Transverse colon (tissue), 4 donors: ENCODE measurements around the gene XRCC5. TPM values are rescaled to one million over a fixed set of nuclear protein-coding genes. Genes with fewer than 3 reads are reported as not detected.

Experiments
- DNase-seq: peaks from one replicate; pipeline ENCODE4 v3.0.0-alpha.2; 2019
- H3K27ac ChIP-seq, 4 donors: fragments of 200-600 bp; sonication (generic); 2 replicates each; pipeline ENCODE4 v1.5.1; 2016 to 2018; ENCODE audit warnings: inconsistent platforms in 4 of 4
- H3K27me3 ChIP-seq: fragments of 200-600 bp; sonication (generic); 2 replicates; pipeline ENCODE4 v1.5.1; 2017; ENCODE audit warnings: inconsistent platforms
- H3K36me3 ChIP-seq, 4 donors: fragments of 200-600 bp; sonication (generic); 2 replicates each; pipeline ENCODE4 v1.5.1; 2017 to 2019; ENCODE audit warnings: inconsistent platforms in 4 of 4
- H3K4me1 ChIP-seq, 4 donors: fragments of 200-600 bp; sonication (generic); 2 replicates each; pipeline ENCODE4 v1.5.1; 2017 to 2020; ENCODE audit warnings: inconsistent platforms in 4 of 4
- H3K4me3 ChIP-seq, 4 donors: fragments of 200-600 bp; sonication (generic); 1 replicate in 1 of 4; 2 replicates in 3 of 4; pipeline versions ENCODE4 v1.5.1 to v1.6.1; 2017 to 2019; ENCODE audit warnings: inconsistent platforms in 4 of 4
- H3K9me3 ChIP-seq, 2 donors: fragments of 200-600 bp; sonication (generic); 2 replicates each; pipeline ENCODE4 v1.5.1; 2017 to 2019; ENCODE audit warnings: inconsistent platforms in 2 of 2
- EP300 ChIP-seq: sonication (generic); formaldehyde crosslinking; IDR thresholded peaks from one replicate; pipeline ENCODE4 v1.6.1; 2017; ENCODE audit warnings: antibody characterized with exemption, low read depth
- POLR2A ChIP-seq: fragments of 450-650 bp; IDR thresholded peaks from one replicate; pipeline ENCODE4 v1.6.1; 2016; ENCODE audit warnings: antibody characterized with exemption, mild to moderate bottlenecking, moderate library complexity
- POLR2AphosphoS5 ChIP-seq, 3 donors: sonication (generic); formaldehyde crosslinking; IDR thresholded peaks; one replicate each; pipeline ENCODE4 v1.6.1; 2016; ENCODE audit warnings: antibody characterized with exemption in 3 of 3
- WGBS, 2 donors: methylation state at CpG; one replicate each; pipeline ENCODE4 v1.1.5; 2018; ENCODE audit warnings: low coverage in 1 of 2; 5-methylcytosine and 5-hydroxymethylcytosine counted together
- in situ Hi-C, 4 donors: fragments of 200-750 bp; cut with MboI; loops; one replicate each; pipeline versions ENCODE4 v1.15.0 to v1.15.1; 2017; ENCODE audit warnings: low sequenced_read_pairs in 3 of 4, low pct_ligation_motif_present in 1 of 4, low pct_unique_long_range_greater_than_20kb in 1 of 4
- intact Hi-C: fragments of 100-400 bp; cut with DNase I; formaldehyde crosslinking; loops from one replicate; pipeline ENCODE4 v1.15.1; 2023; ENCODE audit warnings: low total_unique reads
- total RNA-seq, 4 donors: library from RNA; depleted of rRNA; stranded (reverse); fragments of >200 nt; gene quantifications; one replicate each; pipeline ENCODE4 v1.1.0, GENCODE V29; 2016
- TF ChIP-seq, protein P1 (sequence below), 5 experiments: fragments of 200-600 bp in 3 of 5; fragments of 450-650 bp in 2 of 5; sonication (generic) in 3 of 5; IDR thresholded peaks; 1 replicate in 2 of 5; 2 replicates in 3 of 5; pipeline ENCODE4 v1.5.1; 2016 to 2017; ENCODE audit warnings: antibody characterized with exemption in 5 of 5, inconsistent platforms in 3 of 5, mild to moderate bottlenecking in 2 of 5, moderate library complexity in 1 of 5

XRCC5 gene
- total RNA-seq, 4 donors from 2014 or later = 75.6 to 120 (median 101) TPM

DNA sequence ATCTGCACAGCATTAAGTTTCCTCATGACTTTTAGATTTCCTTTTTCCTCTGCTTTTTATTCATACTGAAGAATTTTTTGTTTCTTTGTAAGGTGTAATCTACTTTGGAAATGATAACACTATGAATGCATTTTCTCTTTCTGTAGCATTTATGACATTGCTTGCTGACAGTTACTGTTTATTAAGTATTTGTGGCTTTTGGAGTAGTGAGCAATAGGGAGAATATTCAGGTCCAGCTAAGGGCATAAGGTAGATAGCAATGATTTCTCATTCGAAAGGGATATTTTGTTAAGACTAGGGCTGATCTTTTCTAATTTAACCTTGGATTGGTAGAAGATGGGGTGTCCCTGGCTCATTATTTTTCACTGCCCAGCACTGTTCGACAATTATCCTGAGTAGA lies 80.3 kb downstream of the XRCC5 start:
- intact Hi-C loops (no loop called here), in situ Hi-C loops (no loop called here)
- no peak overlapping the region for H3K27ac ChIP-seq
- peaks cover 0 to 18% (median 5%) of the 10 kb centered on the region in 4 donors for H3K4me1 ChIP-seq
- H3K9me3 ChIP-seq = no peaks in the 10 kb centered on the region
- H3K36me3 ChIP-seq = peaks cover 0 to 35% (median 15%) of the 10 kb centered on the region in 4 donors
- TF ChIP-seq POLR2A (no peak), EP300 (no peak), POLR2AphosphoS5 (IDR thresholded peaks at IDR 0.05) (no peak)
- TF ChIP-seq, protein P1, sequence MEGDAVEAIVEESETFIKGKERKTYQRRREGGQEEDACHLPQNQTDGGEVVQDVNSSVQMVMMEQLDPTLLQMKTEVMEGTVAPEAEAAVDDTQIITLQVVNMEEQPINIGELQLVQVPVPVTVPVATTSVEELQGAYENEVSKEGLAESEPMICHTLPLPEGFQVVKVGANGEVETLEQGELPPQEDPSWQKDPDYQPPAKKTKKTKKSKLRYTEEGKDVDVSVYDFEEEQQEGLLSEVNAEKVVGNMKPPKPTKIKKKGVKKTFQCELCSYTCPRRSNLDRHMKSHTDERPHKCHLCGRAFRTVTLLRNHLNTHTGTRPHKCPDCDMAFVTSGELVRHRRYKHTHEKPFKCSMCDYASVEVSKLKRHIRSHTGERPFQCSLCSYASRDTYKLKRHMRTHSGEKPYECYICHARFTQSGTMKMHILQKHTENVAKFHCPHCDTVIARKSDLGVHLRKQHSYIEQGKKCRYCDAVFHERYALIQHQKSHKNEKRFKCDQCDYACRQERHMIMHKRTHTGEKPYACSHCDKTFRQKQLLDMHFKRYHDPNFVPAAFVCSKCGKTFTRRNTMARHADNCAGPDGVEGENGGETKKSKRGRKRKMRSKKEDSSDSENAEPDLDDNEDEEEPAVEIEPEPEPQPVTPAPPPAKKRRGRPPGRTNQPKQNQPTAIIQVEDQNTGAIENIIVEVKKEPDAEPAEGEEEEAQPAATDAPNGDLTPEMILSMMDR (IDR thresholded peaks at IDR 0.05) = no peak
- no peak for DNase-seq
- WGBS, 2 donors = 81 to 90% methylated on average over 2 of the region's 2 CpGs
- H3K4me3 ChIP-seq = no peak overlapping the region
- H3K27me3 ChIP-seq = no peaks in the 10 kb centered on the region

DNA sequence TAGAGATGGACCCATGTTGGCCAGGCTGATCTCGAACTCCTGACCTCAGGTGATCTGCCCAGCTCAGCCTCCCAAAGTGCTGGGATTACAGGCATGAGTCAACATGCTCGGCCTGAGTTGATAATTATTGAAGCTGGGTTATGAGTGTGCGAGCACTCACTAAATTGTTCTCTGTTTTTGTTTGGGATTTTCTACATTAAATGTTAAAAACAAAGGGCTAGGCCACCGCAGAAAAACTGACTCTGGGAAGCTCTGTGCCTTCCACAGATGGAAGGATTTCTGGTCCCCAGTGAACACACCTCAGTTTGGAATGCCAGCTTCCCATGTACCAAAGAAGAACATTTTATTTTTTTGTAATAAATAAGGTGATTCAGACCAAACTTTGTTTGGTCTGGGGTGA lies 83.0 kb downstream of the XRCC5 start:
- 87 to 90% methylated on average over 2 to 4 of the region's 4 CpGs for WGBS, 2 donors
- intact Hi-C loops = no loop called here
- H3K36me3 ChIP-seq = peaks cover 0 to 53% (median 26%) of the 10 kb centered on the region in 4 donors

DNA sequence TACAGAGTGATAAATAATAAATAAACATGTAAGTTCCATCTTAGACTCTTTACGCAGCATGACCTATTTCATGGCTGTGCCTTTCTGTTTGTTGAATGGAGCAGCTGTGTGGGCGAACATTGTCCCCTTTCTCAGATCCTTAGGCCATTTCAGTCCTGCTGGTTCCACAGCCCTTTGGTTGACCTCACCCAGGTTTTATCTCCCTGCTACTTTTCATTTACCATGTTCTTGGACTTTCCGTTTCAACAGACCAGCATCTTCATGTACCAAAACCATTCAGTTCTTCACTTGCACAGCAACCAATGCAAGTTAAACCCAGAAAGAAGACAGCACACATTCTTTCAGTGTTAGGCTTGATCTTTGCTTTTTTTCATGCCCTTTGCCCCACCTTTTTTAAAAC lies 83.8 kb downstream of the XRCC5 start:
- intact Hi-C loops = no loop called here
- TF ChIP-seq POLR2AphosphoS5 (IDR thresholded peaks at IDR 0.05) = no peak
- TF ChIP-seq, protein P1 (IDR thresholded peaks at IDR 0.05) = no peak
- no peak for TF ChIP-seq EP300
- no peak for TF ChIP-seq POLR2A
- Histone ChIP-seq H3K9me3 (no peaks in the 10 kb centered on the region), H3K27me3 (no peaks in the 10 kb centered on the region), H3K4me3 (no peak overlapping the region), H3K27ac (no peak overlapping the region), H3K4me1 (peaks cover 0 to 15% (median 4%) of the 10 kb centered on the region in 4 donors), H3K36me3 (peaks cover 0 to 59% (median 26%) of the 10 kb centered on the region in 4 donors)
- WGBS, 2 donors = 90 to 100% methylated on average over 3 of the region's 3 CpGs
- DNase-seq = no peak
- in situ Hi-C loops = no loop called here

More for the DNA sequence above, 83.0 kb downstream of the XRCC5 start:
- H3K4me1 ChIP-seq = peaks cover 0 to 18% (median 4%) of the 10 kb centered on the region in 4 donors
- no peak for DNase-seq
- H3K27ac ChIP-seq = no peak overlapping the region
- no peak overlapping the region for H3K4me3 ChIP-seq
- H3K27me3 ChIP-seq = no peaks in the 10 kb centered on the region
- TF ChIP-seq EP300 (no peak), POLR2A (no peak), POLR2AphosphoS5 (IDR thresholded peaks at IDR 0.05) (no peak)
- no peaks in the 10 kb centered on the region for H3K9me3 ChIP-seq
- in situ Hi-C loops = no loop called here

DNA sequence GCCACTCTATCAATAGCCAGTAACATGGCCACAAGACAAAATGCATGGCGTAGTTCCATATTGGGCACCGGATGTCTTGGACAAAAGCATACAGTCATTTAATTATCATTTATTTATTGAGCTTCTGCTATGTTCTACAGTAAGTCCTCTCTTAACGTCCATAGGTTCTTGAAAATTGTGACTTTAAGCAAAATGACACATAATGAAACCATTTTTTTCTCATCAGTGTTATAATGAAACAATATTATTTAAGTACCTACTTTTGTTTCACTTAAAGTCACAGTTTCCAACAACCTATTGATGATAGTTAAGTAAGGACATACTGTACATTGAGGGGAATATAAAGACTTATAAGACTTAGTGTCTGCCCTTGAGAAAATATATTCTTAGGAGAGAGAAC lies 84.9 kb downstream of the XRCC5 start:
- no peaks in the 10 kb centered on the region for H3K9me3 ChIP-seq
- in situ Hi-C loops (no loop called here), intact Hi-C loops (no loop called here)
- no peaks in the 10 kb centered on the region for H3K27me3 ChIP-seq
- H3K4me3 ChIP-seq = no peak overlapping the region
- no peak for DNase-seq
- TF ChIP-seq POLR2AphosphoS5 (IDR thresholded peaks at IDR 0.05) (no peak), POLR2A (no peak), EP300 (no peak)
- TF ChIP-seq, protein P1 (IDR thresholded peaks at IDR 0.05) = no peak
- H3K27ac ChIP-seq = no peak overlapping the region
- peaks cover 0 to 4% (median 0%) of the 10 kb centered on the region in 4 donors for H3K4me1 ChIP-seq
- peaks cover 0 to 69% (median 26%) of the 10 kb centered on the region in 4 donors for H3K36me3 ChIP-seq
- WGBS, 2 donors = 83 to 94% methylated on average over 3 of the region's 3 CpGs

DNA sequence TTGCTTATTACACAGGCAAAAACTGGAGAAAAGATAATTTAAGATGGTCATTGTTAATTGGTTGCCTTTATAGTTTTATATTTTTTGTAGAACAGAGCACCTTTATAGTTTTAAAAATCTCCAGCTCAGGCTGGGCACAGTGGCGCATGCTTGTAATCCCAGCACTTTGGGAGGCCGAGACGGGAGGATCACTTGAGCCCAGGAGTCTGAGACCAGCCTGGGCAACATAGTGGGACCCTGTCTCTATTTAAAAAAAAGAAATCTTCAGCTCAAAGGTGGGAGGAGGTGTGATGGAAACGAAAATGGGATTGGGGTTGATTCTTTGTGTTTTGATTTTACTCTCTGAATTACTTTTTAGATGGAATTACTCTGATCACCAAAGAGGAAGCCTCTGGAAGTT lies 85.4 kb downstream of the XRCC5 start:
- WGBS, 2 donors = 78 to 91% methylated on average over 4 of the region's 4 CpGs
- no peaks in the 10 kb centered on the region for H3K9me3 ChIP-seq
- in situ Hi-C loops (no loop called here), intact Hi-C loops (no loop called here)
- H3K27ac ChIP-seq = no peak overlapping the region
- no peaks in the 10 kb centered on the region for H3K4me1 ChIP-seq
- H3K36me3 ChIP-seq = peaks cover 0 to 71% (median 28%) of the 10 kb centered on the region in 4 donors
- no peak for DNase-seq
- no peak overlapping the region for H3K4me3 ChIP-seq
- no peaks in the 10 kb centered on the region for H3K27me3 ChIP-seq
- no peak for TF ChIP-seq EP300
